Measurements from ENCODE around the gene TIGD6.

DNA sequence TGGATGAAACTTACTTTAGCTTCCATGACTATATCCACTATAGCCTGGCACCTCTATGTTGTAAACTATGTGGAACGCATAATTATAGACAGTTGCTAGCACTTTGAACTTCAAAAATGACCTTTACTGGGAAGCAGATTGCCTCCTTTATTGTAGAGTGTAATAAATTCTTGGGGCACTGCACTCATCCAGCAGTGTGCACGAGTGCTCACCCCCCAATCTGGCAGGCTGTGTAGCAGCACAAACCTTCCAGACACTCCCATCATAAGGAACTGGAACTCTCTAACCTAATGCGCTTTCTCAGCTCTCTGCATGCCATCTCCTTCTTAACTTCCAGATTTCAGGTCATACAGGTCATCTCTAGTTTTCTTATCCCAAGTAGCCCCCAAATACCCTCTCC lies 54.3 kb downstream of the TIGD6 start:
- TF ChIP-seq, protein P1, sequence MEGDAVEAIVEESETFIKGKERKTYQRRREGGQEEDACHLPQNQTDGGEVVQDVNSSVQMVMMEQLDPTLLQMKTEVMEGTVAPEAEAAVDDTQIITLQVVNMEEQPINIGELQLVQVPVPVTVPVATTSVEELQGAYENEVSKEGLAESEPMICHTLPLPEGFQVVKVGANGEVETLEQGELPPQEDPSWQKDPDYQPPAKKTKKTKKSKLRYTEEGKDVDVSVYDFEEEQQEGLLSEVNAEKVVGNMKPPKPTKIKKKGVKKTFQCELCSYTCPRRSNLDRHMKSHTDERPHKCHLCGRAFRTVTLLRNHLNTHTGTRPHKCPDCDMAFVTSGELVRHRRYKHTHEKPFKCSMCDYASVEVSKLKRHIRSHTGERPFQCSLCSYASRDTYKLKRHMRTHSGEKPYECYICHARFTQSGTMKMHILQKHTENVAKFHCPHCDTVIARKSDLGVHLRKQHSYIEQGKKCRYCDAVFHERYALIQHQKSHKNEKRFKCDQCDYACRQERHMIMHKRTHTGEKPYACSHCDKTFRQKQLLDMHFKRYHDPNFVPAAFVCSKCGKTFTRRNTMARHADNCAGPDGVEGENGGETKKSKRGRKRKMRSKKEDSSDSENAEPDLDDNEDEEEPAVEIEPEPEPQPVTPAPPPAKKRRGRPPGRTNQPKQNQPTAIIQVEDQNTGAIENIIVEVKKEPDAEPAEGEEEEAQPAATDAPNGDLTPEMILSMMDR (IDR thresholded peaks at IDR 0.05) = no peak
- TF ChIP-seq EZH2phosphoT487 (IDR thresholded peaks at IDR 0.05) = no peak

Data from neural progenitor cell (in vitro differentiated cells).